Lower leg skin (tissue), 4 donors: ENCODE results near the gene CHST2. TPM values are rescaled to one million over a fixed set of nuclear protein-coding genes. Genes with fewer than 3 reads are reported as not detected.

Source experiments
- DNase-seq, 2 donors: peaks; one replicate each; pipeline ENCODE4 v3.0.0-alpha.2; 2019; ENCODE audit warnings: low spot score in 2 of 2
- H3K4me3 ChIP-seq: fragments of 200-600 bp; sonication (generic); 2 replicates; pipeline ENCODE4 v1.5.1; 2017; ENCODE audit warnings: mild to moderate bottlenecking, low read depth; ENCODE audit not compliant: poor library complexity, severe bottlenecking
- CTCF ChIP-seq, 3 donors: fragments of 450-650 bp; IDR thresholded peaks; one replicate each; pipeline ENCODE4 v1.5.1; 2016; ENCODE audit warnings: antibody characterized with exemption in 3 of 3, mild to moderate bottlenecking in 3 of 3, moderate library complexity in 2 of 3
- POLR2A ChIP-seq, 2 donors: fragments of 450-650 bp; IDR thresholded peaks; one replicate each; pipeline ENCODE4 v1.6.1; 2016 to 2017; ENCODE audit warnings: antibody characterized with exemption in 2 of 2, mild to moderate bottlenecking in 1 of 2, moderate library complexity in 1 of 2
- WGBS, 2 donors: methylation state at CpG; one replicate each; pipeline ENCODE4 v1.1.5; 2018; 5-methylcytosine and 5-hydroxymethylcytosine counted together
- intact Hi-C: fragments of 100-400 bp; cut with DNase I; formaldehyde crosslinking; loops from one replicate; pipeline ENCODE4 v1.15.0; 2023; ENCODE audit warnings: low total_unique reads
- total RNA-seq, 4 donors: library from RNA; depleted of rRNA; stranded (reverse); fragments of >200 nt; gene quantifications; one replicate each; pipeline ENCODE4 v1.1.0, GENCODE V29; 2016

CHST2 gene
- total RNA-seq, 4 donors from 2014 or later: 2.2 to 14.7 (median 4.4) TPM

DNA sequence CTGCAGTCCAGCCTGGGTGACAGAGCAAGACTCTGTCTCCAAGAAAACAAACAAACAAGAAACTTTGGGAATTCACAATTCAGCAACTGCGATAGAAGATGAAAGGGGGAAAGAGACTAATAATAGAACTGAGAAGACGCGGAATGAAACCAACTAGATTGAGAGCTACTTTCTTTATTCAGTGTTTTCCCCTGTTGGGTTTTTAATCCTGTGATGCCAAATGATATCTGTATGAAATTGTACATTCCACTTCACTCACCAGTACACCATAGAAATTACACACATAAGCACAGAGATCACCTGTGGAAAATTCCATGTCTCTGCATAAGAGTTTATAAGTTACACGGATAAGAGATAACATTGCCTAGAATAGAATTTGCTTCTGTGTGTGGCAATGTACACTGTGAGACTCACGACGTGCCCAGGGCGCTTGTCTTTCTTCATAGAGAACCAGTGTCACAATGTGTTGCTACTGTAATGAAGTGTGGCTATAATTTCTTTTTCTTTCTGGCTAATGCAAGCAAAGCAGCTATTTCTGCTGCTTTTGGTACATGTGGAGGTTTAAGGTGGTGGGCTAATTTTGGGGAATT is 17.7 kb upstream of the CHST2 start:
- intact Hi-C loops: no loop called here
- H3K4me3 ChIP-seq: no peak overlapping the region
- DNase-seq: no peak
- TF ChIP-seq POLR2A (IDR thresholded peaks at IDR 0.05) (no peak), CTCF (IDR thresholded peaks at IDR 0.05) (no peak)
- 90 to 91% methylated on average over 7 of the region's 7 CpGs for WGBS, 2 donors

DNA sequence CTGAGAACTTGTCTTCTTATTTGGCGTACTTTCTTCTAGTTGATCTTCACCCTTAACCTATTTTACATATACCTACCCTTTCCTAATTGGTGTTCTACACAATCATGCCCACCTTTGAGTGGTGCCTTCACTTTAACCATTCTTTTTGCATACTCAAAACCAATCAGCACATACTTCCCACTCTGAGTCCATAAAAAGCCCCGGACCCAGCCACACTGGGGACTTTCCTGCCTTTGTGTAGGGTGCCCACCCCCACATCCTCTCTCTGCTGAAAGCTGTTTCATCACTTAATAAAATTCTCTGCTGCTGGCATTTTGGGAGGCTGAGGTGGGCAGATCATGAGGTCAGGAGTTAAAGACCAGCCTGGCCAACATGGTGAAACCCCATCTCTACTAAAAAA is 15.9 kb upstream of the CHST2 start:
- intact Hi-C loops: no loop called here
- WGBS, 2 donors: 76 to 92% methylated on average over 2 of the region's 2 CpGs
- peak in 1 of 2 donors; percentile 10 for DNase-seq
- TF ChIP-seq CTCF (IDR thresholded peaks at IDR 0.05) (no peak), POLR2A (IDR thresholded peaks at IDR 0.05) (no peak)
- no peak overlapping the region for H3K4me3 ChIP-seq

- WGBS, 2 donors: 75 to 90% methylated on average over 5 of the region's 5 CpGs
- no peak overlapping the region for H3K4me3 ChIP-seq
- intact Hi-C loops: no loop called here
- DNase-seq: peak in 1 of 2 donors; percentile 31
- TF ChIP-seq POLR2A (IDR thresholded peaks at IDR 0.05) (no peak), CTCF (IDR thresholded peaks at IDR 0.05) (no peak)
These were observed 14.4 kb upstream of the CHST2 start for GRCh38 chr3:143105170-143105569.

- intact Hi-C loops: no loop called here
- no peak overlapping the region for H3K4me3 ChIP-seq
- DNase-seq: no peak
- WGBS, 2 donors: 45 to 53% methylated on average over 5 of the region's 5 CpGs
- TF ChIP-seq POLR2A (IDR thresholded peaks at IDR 0.05): no peak
- TF ChIP-seq CTCF (IDR thresholded peaks at IDR 0.05): no peak
These were observed 9.7 kb upstream of the CHST2 start for GRCh38 chr3:143109861-143110260.

DNA sequence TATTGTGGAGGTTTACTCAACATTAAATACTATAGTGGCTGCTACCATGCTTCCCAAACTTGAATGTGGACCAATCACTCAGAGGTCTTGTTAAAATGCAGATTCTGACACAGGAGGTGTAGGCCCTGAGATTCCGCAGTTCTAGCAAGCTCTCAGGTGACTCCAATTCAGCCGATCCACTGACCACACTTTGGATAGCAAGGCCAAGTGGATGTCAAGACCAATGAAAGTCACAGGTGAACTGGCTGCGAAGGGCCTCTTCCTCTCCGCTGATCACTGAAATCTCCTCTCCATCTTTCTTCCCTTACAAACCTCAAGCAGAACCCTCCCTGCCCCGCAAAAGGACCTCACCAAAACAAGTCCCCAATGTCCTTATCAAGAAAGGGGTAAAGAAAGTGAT is 9.2 kb upstream of the CHST2 start:
- WGBS, 2 donors: 94 to 96% methylated on average over 5 of the region's 5 CpGs
- DNase-seq: no peak
- intact Hi-C loops: no loop called here
- TF ChIP-seq POLR2A (IDR thresholded peaks at IDR 0.05) (no peak), CTCF (IDR thresholded peaks at IDR 0.05) (no peak)
- H3K4me3 ChIP-seq: no peak overlapping the region

DNA sequence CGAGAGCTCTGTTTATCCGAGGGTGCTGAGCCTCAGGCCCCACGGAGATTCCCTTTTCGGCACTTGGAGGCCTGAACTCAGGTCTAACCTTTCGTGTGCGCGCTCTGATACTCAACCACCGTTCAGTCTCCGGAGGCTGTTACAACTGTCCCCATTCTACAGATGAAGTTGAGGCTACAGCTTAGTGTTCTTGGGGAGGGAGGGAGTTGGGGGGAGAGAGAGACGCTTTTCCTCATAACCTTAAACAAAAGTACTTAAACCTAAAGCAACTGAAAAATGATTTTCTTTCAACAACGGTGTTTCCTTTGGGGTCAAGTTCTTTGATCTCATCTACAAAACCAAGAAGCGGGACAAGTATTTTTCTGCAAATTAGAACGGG is 952 bp upstream of the CHST2 start:
- intact Hi-C loops: no loop called here
- TF ChIP-seq CTCF (IDR thresholded peaks at IDR 0.05): no peak
- TF ChIP-seq POLR2A (IDR thresholded peaks at IDR 0.05): no peak
- DNase-seq: no peak
- no peak overlapping the region for H3K4me3 ChIP-seq
- 54 to 66% methylated on average over 13 of the region's 13 CpGs for WGBS, 2 donors
